Measurements from ENCODE around the gene TMPRSS15. TPM values are rescaled to one million over a fixed set of nuclear protein-coding genes. Genes with fewer than 3 reads are reported as not detected.

Gene TMPRSS15
- total and polyA plus RNA-seq, 9 of the 15 experiments (the other 6 are each of a cell fraction or from before 2014, with no cell fraction given) = 0.03 to 0.11 (median 0.04) TPM; not detected in 4

- in situ Hi-C loops (cut with MboI) (no loop called here), intact Hi-C loops (cut with micrococcal nuclease) (no loop called here)
- no peak for ATAC-seq
- CTCF ChIA-PET (ENCODE audit: low intra/inter-chr PET ratio) = no interaction called here
- no peak for DNase-seq (ENCODE audit: extremely low read depth in 1 of 4, low spot score in 3 of 4)
- Histone ChIP-seq H3K27me3 (ENCODE audit: control insufficient read depth in 2 of 2, insufficient read depth in 2 of 2, low read length in 2 of 2) (no peaks in the 10 kb centered on the region), H3K4me2 (ENCODE audit: insufficient read depth, low read length) (no peak overlapping the region), H3K9me1 (ENCODE audit: control insufficient read depth, insufficient read depth, low read length) (no peaks in the 10 kb centered on the region), H3K27ac (ENCODE audit: extremely low read depth, low read depth, low read length) (no peak overlapping the region), H3K4me3 (no peak overlapping the region), H3K9ac (ENCODE audit: insufficient read depth in 1 of 2, low read depth in 2 of 2, low read length in 2 of 2) (no peak overlapping the region), H3K4me1 (replicated peaks in 1 of 2; ENCODE audit: control insufficient read depth in 2 of 2, insufficient read depth in 2 of 2, low read length in 2 of 2) (no peaks in the 10 kb centered on the region), H3K36me3 (ENCODE audit: control insufficient read depth, insufficient read depth, low read length) (no peaks in the 10 kb centered on the region), H4K20me1 (replicated peaks; ENCODE audit: control insufficient read depth, insufficient read depth, low read length) (no peaks in the 10 kb centered on the region), H3K79me2 (ENCODE audit: control insufficient read depth, insufficient read depth, low read length) (no peaks in the 10 kb centered on the region), H3K9me3 (replicated peaks; ENCODE audit: control insufficient read depth, insufficient read depth, low read depth, low read length) (no peaks in the 10 kb centered on the region), H2AFZ (ENCODE audit: low read depth, low read length) (no peak overlapping the region)
- FAIRE-seq = no peak
- 0% methylated on average over 2 of the region's 2 CpGs for WGBS (ENCODE audit: insufficient coverage, low coverage, missing lambda C conversion rate)
- POLR2A ChIA-PET = no interaction called here
- BruUV-seq (replicated peaks) = no TSS peak
- no peak for TF ChIP-seq ZNF197 (CRISPR knock-in tag; IDR thresholded peaks at IDR 0.05; ENCODE audit: low read depth)
- TF ChIP-seq ZNF174 (CRISPR knock-in tag; IDR thresholded peaks at IDR 0.05) = no peak
- TF ChIP-seq ZC3H11A (IDR thresholded peaks at IDR 0.05; ENCODE audit: low read depth, low read length) = no peak
- TF ChIP-seq SIX5 (IDR thresholded peaks at IDR 0.05; ENCODE audit: borderline replicate concordance in 1 of 2, insufficient read depth in 1 of 2, low read depth in 1 of 2, low read length in 2 of 2) = no peak
- no peak for TF ChIP-seq KLF6 (CRISPR knock-in tag; IDR thresholded peaks at IDR 0.05; ENCODE audit: borderline replicate concordance)
- no peak for TF ChIP-seq TFAM (CRISPR knock-in tag; conservative IDR thresholded peaks at IDR 0.05)
Observed at GRCh38 chr21:18265944-18266343, 137.6 kb downstream of the TMPRSS15 start.

DNA sequence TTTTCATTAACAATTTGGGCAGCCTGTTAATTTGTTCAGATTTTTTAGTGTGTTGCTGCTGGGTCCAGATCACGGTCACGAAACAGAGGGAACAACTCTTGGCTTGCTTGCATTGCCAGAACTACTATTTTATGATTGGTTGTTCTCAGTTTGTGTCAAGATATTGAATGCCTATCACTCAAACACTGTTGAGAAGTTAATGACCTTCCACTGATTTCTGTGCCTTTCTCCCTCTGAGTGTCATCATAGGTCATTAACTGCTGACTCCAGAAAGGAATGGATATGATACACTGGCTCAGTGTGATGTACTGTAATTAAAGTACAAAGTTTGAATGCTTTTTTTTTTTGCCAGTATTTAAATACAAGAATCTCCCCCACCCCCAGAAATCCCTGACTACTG, 149.8 kb downstream of the TMPRSS15 start:
- FAIRE-seq (no peak), ATAC-seq (no peak), DNase-seq (ENCODE audit: extremely low read depth in 1 of 4, low spot score in 3 of 4) (no peak)
- CTCF ChIA-PET (ENCODE audit: low intra/inter-chr PET ratio) = no interaction called here
- H3K4me2 ChIP-seq (ENCODE audit: insufficient read depth, low read length) = no peak overlapping the region
- H3K79me2 ChIP-seq (ENCODE audit: control insufficient read depth, insufficient read depth, low read length) = no peaks in the 10 kb centered on the region
- H3K27me3 ChIP-seq (ENCODE audit: control insufficient read depth in 2 of 2, insufficient read depth in 2 of 2, low read length in 2 of 2) = no peaks in the 10 kb centered on the region
- no peaks in the 10 kb centered on the region for H3K4me1 ChIP-seq (replicated peaks in 1 of 2; ENCODE audit: control insufficient read depth in 2 of 2, insufficient read depth in 2 of 2, low read length in 2 of 2)
- H2AFZ ChIP-seq (ENCODE audit: low read depth, low read length) = no peak overlapping the region
- H3K4me3 ChIP-seq = no peak overlapping the region
- in situ Hi-C loops (cut with MboI) (no loop called here), intact Hi-C loops (cut with micrococcal nuclease) (no loop called here)
- POLR2A ChIA-PET = no interaction called here
- no peaks in the 10 kb centered on the region for H3K36me3 ChIP-seq (ENCODE audit: control insufficient read depth, insufficient read depth, low read length)
- H3K9me3 ChIP-seq (replicated peaks; ENCODE audit: control insufficient read depth, insufficient read depth, low read depth, low read length) = peaks cover 2% of the 10 kb centered on the region; the same call in 1 of the 2 replicates
- no peak overlapping the region for H3K9ac ChIP-seq (ENCODE audit: insufficient read depth in 1 of 2, low read depth in 2 of 2, low read length in 2 of 2)
- WGBS (ENCODE audit: insufficient coverage, low coverage, missing lambda C conversion rate) = 0% methylated on average over 2 of the region's 2 CpGs
- no peaks in the 10 kb centered on the region for H4K20me1 ChIP-seq (replicated peaks; ENCODE audit: control insufficient read depth, insufficient read depth, low read length)
- no peak overlapping the region for H3K27ac ChIP-seq (ENCODE audit: extremely low read depth, low read depth, low read length)
- no peaks in the 10 kb centered on the region for H3K9me1 ChIP-seq (ENCODE audit: control insufficient read depth, insufficient read depth, low read length)
- BruUV-seq (replicated peaks) = no TSS peak
- TF ChIP-seq RAD51 (IDR thresholded peaks at IDR 0.05; ENCODE audit: borderline replicate concordance, low read depth) = no peak
- TF ChIP-seq SMAD4 (CRISPR knock-in tag; conservative IDR thresholded peaks at IDR 0.05) = no peak
- TF ChIP-seq FIP1L1 (IDR thresholded peaks at IDR 0.05; ENCODE audit: low read depth, low read length, poor library complexity, severe bottlenecking) = no peak
- no peak for TF ChIP-seq UBTF (IDR thresholded peaks at IDR 0.05; ENCODE audit: borderline replicate concordance in 1 of 2, low read depth in 2 of 2, low read length in 2 of 2)
- no peak for TF ChIP-seq BHLHE40 (IDR thresholded peaks at IDR 0.05; ENCODE audit: low read length)
- no peak for TF ChIP-seq POLR2AphosphoS2 (IDR thresholded peaks at IDR 0.05; ENCODE audit: low read length)
- TF ChIP-seq ZZZ3 (IDR thresholded peaks at IDR 0.05) = no peak
- TF ChIP-seq NFIC (IDR thresholded peaks at IDR 0.05) = no peak

Data from K562 (cell line).